ENCODE measurements around the gene NDUFAF3.
A peak's percentile ranks its signal among the peaks of the same experiment; 100 is the strongest.

NDUFAF3 gene

DNA sequence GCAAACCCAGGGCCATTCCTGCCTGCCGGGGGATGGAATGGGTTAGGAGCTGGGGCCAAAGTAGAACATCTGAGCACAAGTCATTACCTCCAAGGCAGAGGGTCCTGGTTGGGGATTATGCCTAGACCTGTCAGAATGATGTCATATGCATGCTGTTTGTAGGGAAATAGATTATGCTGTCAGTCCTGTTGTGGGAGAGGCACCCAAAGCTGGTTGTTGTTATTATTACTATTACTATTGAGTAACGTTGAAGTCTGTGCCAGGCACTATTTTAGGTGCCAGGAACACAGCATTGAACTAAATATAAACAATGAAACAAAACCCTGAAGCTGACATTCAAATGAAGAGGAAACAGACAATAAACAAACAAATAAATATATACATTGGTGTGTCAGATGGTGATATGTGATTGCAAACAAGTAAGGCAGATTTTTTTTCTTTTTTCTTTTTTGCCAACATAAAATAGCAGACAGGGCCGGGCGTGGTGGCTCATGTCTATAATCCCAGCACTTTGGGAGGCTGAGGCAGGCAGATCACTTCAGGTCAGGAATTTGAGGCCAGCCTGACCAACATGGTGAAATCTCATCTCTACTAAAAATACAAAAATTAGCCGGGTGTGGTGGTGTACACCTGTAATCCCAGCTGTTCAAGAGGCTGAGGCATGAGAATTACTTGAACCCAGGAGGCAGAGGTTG lies 29.9 kb upstream of the NDUFAF3 start:
- no peak for DNase-seq (ENCODE audit: low spot score)
- TF ChIP-seq, protein P1, sequence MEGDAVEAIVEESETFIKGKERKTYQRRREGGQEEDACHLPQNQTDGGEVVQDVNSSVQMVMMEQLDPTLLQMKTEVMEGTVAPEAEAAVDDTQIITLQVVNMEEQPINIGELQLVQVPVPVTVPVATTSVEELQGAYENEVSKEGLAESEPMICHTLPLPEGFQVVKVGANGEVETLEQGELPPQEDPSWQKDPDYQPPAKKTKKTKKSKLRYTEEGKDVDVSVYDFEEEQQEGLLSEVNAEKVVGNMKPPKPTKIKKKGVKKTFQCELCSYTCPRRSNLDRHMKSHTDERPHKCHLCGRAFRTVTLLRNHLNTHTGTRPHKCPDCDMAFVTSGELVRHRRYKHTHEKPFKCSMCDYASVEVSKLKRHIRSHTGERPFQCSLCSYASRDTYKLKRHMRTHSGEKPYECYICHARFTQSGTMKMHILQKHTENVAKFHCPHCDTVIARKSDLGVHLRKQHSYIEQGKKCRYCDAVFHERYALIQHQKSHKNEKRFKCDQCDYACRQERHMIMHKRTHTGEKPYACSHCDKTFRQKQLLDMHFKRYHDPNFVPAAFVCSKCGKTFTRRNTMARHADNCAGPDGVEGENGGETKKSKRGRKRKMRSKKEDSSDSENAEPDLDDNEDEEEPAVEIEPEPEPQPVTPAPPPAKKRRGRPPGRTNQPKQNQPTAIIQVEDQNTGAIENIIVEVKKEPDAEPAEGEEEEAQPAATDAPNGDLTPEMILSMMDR (IDR thresholded peaks at IDR 0.05) = no peak
- H3K4me3 ChIP-seq = peak overlapping the region; percentile 80
- peak overlapping the region; percentile 85 to 95 for H3K27ac ChIP-seq

DNA sequence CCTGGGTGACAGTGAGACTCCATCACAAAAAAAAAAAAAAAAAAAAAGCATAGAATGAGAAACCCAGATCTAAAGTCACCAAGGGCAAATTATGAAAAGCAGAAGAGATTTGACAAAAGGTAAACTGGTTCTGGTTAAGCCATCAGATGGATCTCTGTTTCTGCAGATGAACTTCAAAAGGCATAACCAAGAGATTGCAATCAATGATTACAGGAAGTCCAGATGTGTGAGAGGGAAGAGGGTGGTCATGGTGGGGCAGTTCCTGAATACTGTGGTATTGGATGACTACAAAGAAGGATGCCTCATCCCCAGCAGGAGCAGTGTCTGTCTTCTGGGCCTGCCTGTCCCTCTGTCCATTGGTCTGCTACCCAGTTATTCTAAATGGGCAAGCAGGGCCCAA lies 28.1 kb upstream of the NDUFAF3 start:
- DNase-seq (ENCODE audit: low spot score) = no peak
- TF ChIP-seq, protein P1 (IDR thresholded peaks at IDR 0.05) = no peak

DNA sequence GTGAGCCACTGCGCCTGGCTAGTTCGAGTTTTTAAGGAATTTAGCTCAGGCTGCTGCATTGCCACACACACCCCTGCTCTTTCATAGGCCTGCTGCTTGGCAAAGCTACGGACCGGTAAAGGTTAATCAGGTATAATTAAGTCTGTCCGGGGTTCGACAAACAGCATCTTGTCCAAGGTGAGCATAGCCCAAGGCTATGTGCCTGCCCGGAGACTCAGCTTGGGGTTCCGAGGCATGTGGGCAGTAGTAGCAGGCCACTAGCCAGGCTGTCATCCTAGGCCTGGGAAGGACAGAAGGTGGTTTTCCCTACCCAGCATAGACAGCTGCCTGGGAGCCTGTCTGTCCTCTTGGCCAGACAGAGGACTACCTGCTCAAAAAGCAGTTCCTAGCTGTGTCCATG lies 25.3 kb upstream of the NDUFAF3 start:
- no peak for DNase-seq (ENCODE audit: low spot score)
- TF ChIP-seq, protein P1 (IDR thresholded peaks at IDR 0.05) = no peak
- H3K27ac ChIP-seq = no peak overlapping the region

More for the DNA sequence above, 28.1 kb upstream of the NDUFAF3 start:
- Histone ChIP-seq H3K27ac (no peak overlapping the region), H3K4me3 (no peak overlapping the region)

DNA sequence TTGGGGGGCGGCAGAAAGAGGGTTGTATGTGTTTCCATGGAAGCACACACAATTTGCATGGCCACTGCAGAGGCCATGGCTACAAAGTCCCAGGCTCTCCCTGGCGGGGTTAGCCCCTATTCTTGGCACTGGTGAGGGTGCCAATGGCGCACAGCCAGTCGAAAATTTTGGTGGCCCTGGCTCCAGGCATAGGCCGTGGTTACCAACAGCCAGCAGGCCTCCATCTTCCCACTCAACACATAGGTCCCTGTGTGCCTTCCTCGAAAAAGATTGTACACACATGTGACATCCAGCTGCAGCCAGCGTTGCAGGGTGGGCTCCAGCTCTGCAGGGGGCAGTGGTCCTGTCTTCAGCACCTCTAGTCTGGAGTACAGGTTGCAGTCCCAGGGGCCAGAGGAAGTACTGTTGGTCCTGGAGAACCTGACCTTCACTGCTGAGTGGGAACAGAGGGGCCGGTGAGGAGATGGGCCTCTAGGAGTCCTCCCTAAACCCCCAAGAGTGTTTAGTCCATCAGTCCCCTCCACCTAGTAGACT lies 24.8 kb upstream of the NDUFAF3 start:
- H3K4me3 ChIP-seq = no peak overlapping the region
- H3K27ac ChIP-seq = no peak overlapping the region
- no peak for DNase-seq (ENCODE audit: low spot score)

More for the DNA sequence above, 25.3 kb upstream of the NDUFAF3 start:
- H3K4me3 ChIP-seq = no peak overlapping the region

DNA sequence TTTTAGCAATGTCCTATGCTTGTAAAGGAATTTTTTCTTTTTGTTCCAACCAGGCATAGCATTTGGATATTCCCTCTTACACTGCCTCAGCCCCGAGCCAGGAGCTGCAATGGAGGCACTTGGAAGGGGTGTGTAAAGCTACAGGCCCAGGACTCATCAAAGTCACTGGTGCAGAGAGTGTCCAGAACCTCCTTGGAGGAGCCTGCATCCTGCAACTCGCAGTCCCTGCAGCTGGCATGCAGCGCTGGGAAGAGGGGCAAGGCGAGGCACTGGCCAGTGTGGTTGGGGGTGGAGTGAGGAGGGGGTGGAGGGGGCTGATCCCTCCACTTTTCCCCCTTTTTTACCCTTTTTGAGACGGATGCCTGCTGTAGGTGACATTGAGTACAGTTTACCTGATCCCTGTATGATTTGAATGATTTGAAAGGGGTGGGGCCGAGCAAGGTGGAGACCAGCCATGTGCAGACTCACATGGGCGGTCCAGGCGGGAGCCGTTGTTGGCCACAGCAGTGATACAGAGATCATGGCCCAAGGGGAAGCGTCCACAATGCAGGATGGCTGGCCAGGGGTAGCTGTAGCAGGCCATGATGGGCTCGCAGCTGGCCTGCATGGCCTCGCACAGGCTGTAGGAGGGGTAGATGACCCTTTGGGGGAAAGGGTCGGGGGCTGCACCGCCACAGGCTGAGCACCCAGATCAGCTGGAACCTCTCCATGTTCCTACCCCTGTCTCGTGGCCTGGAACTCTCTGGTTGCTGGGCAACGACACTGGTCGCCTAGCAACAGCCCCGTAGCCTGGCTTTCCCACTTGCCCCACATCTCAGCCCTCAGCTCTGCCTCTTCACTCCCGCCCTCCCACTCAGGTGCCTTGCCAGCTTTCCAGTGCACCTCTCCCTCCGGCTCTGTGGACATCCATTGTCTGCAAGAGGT lies 23.9 kb upstream of the NDUFAF3 start:
- H3K27ac ChIP-seq = no peak overlapping the region
- TF ChIP-seq, protein P1 (IDR thresholded peaks at IDR 0.05) = no peak
- DNase-seq (ENCODE audit: low spot score) = no peak
- no peak overlapping the region for H3K4me3 ChIP-seq

More for the DNA sequence above, 24.8 kb upstream of the NDUFAF3 start:
- TF ChIP-seq, protein P1 (IDR thresholded peaks at IDR 0.05) = no peak

DNA sequence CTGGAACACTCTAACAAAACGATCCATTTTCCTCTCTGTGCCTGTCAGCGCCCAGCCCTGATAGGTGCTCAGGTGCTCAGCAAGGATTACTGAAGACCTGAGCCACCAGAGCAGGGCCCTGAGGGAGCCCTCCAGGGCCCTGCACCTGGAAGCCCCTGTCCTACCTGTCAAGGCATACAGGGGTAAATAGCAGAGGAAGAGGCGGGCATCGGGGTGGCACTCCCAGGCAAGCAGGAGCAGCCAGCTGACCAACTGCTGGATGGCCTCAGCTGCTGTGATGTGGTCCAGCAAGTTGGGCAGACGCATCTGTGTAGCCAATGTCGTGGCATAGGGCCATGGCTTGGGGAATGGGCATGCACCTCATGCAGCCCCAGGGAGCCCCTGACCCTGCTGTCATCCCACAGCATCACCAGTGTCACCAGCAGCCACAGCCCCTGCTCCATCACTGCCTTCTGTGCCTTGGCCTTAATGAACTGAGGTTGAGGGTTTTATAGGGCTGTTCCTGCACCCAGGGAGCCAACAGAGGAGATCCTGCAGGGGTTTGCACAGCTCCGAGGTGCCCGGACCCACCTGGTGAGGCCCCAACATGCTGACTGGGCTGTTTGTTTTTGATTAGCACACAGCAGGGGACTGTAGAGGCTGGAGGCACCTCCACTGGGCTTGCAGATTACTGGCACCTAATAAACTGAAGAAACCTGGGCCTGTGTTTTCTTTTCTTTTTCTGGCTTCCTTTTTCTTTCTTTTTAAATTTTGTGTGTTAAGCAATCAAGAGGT lies 22.6 kb upstream of the NDUFAF3 start:
- no peak for DNase-seq (ENCODE audit: low spot score)
- no peak overlapping the region for H3K4me3 ChIP-seq
- H3K27ac ChIP-seq = no peak overlapping the region
- TF ChIP-seq, protein P1 (IDR thresholded peaks at IDR 0.05) = no peak
